ENCODE data around the gene RAD51B. TPM values are rescaled to one million over a fixed set of nuclear protein-coding genes. Genes with fewer than 3 reads are reported as not detected.

RAD51B gene
- total RNA-seq, 1 experiment from 2014 or later, result 8.5 TPM

DNA sequence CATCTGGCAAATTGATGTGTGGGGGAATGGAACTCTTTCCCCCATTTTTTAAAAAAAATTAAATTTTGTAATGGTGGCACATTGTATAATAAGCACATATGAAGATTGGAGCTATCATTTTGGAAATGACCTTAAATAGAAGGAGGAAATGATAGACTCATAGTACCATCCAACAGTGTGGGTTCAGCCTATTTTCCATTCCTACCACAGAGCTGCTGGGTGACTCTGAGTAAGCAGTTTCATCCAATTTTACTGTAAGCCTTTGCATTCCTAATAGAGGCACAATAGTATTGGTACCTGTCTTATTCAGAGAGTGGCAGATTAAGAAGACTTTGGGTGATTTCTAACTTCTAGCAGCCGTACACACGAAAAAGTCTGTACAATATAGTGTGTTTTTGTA, 304.5 kb downstream of the RAD51B start:
- ATAC-seq (no peak), DNase-seq (ENCODE audit: low read depth, low spot score) (no peak)
- TF ChIP-seq, protein P1, sequence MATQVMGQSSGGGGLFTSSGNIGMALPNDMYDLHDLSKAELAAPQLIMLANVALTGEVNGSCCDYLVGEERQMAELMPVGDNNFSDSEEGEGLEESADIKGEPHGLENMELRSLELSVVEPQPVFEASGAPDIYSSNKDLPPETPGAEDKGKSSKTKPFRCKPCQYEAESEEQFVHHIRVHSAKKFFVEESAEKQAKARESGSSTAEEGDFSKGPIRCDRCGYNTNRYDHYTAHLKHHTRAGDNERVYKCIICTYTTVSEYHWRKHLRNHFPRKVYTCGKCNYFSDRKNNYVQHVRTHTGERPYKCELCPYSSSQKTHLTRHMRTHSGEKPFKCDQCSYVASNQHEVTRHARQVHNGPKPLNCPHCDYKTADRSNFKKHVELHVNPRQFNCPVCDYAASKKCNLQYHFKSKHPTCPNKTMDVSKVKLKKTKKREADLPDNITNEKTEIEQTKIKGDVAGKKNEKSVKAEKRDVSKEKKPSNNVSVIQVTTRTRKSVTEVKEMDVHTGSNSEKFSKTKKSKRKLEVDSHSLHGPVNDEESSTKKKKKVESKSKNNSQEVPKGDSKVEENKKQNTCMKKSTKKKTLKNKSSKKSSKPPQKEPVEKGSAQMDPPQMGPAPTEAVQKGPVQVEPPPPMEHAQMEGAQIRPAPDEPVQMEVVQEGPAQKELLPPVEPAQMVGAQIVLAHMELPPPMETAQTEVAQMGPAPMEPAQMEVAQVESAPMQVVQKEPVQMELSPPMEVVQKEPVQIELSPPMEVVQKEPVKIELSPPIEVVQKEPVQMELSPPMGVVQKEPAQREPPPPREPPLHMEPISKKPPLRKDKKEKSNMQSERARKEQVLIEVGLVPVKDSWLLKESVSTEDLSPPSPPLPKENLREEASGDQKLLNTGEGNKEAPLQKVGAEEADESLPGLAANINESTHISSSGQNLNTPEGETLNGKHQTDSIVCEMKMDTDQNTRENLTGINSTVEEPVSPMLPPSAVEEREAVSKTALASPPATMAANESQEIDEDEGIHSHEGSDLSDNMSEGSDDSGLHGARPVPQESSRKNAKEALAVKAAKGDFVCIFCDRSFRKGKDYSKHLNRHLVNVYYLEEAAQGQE (IDR thresholded peaks at IDR 0.05; ENCODE audit: insufficient read depth in 1 of 2, low read depth in 2 of 2, low read length in 1 of 2), result no peak
- TF ChIP-seq TCF7L2 (IDR thresholded peaks at IDR 0.05; ENCODE audit: low read depth, low read length), result no peak
- no peak for TF ChIP-seq POLR2AphosphoS5 (IDR thresholded peaks at IDR 0.05; ENCODE audit: low read depth, low read length)
- TF ChIP-seq, protein P2, sequence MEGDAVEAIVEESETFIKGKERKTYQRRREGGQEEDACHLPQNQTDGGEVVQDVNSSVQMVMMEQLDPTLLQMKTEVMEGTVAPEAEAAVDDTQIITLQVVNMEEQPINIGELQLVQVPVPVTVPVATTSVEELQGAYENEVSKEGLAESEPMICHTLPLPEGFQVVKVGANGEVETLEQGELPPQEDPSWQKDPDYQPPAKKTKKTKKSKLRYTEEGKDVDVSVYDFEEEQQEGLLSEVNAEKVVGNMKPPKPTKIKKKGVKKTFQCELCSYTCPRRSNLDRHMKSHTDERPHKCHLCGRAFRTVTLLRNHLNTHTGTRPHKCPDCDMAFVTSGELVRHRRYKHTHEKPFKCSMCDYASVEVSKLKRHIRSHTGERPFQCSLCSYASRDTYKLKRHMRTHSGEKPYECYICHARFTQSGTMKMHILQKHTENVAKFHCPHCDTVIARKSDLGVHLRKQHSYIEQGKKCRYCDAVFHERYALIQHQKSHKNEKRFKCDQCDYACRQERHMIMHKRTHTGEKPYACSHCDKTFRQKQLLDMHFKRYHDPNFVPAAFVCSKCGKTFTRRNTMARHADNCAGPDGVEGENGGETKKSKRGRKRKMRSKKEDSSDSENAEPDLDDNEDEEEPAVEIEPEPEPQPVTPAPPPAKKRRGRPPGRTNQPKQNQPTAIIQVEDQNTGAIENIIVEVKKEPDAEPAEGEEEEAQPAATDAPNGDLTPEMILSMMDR (IDR thresholded peaks at IDR 0.05), result no peak
- no peak for TF ChIP-seq SIN3A (IDR thresholded peaks at IDR 0.05; ENCODE audit: borderline replicate concordance, insufficient read depth, low read depth, low read length)
- Histone ChIP-seq H3K36me3 (ENCODE audit: control insufficient read depth, insufficient read depth, low read length) (no peaks in the 10 kb centered on the region), H3K9me3 (ENCODE audit: control insufficient read depth, insufficient read depth, low read depth, low read length) (0 out of 2 replicates have a peak, but pooled peaks cover 3% of the 10 kb centered on the region), H3K27ac (ENCODE audit: low read length) (no peak overlapping the region), H3K4me1 (ENCODE audit: control insufficient read depth, insufficient read depth, low read length) (peaks cover 7% of the 10 kb centered on the region), H3K4me3 (ENCODE audit: low read depth in 2 of 2, low read length in 2 of 2) (no peak overlapping the region), H3K27me3 (ENCODE audit: control insufficient read depth, insufficient read depth, low read length) (no peaks in the 10 kb centered on the region)
- in situ Hi-C loops (cut with HindIII; ENCODE audit: low pct_unique_long_range_greater_than_20kb, low sequenced_read_pairs), result no loop called here
- BruUV-seq (replicated peaks), result no TSS peak
- intact Hi-C loops (cut with micrococcal nuclease; ENCODE audit: unreplicated experiment), result no loop called here
- CTCF ChIA-PET, result no interaction called here
- POLR2A ChIA-PET, result no interaction called here

DNA sequence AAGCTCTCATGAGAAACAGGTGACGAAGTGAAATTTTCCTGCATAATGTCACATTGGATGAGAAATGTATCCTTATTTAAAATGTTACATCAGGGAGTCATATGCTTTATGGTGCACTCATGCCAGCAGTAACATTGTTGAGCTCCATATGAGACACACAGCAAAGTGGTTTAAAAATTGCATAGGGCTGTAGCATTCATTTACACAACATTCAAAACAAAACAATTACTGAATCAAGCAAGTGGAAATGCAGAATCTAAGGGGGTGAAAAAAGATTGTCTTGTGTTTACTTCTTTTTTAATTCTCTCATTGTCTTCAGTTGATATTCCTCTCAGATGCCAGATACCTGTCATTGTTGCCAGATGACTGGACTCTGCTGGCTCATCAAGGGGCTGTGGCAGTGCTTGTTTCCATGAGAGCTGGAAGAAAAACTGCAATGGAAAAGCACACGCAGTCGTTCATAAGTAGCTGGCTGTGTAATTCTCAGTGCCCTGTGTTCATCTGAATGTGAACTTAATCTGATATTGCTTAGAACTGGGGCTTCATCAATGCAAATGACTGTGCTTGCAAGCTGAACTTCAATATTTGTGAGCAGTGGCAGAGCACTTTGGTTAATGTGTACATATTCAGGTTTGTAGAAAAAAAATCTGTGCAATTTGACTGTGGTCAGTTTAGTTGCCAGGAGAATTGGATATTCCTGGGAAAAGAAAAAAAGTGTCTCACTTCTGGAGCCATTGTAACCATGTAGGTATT, 305.6 kb downstream of the RAD51B start:
- Histone ChIP-seq H3K9me3 (ENCODE audit: control insufficient read depth, insufficient read depth, low read depth, low read length) (0 out of 2 replicates have a peak, but pooled peaks cover 3% of the 10 kb centered on the region), H3K4me3 (ENCODE audit: low read depth in 2 of 2, low read length in 2 of 2) (no peak overlapping the region), H3K4me1 (ENCODE audit: control insufficient read depth, insufficient read depth, low read length) (peaks cover 7% of the 10 kb centered on the region), H3K27me3 (ENCODE audit: control insufficient read depth, insufficient read depth, low read length) (no peaks in the 10 kb centered on the region), H3K36me3 (ENCODE audit: control insufficient read depth, insufficient read depth, low read length) (no peaks in the 10 kb centered on the region), H3K27ac (ENCODE audit: low read length) (peak overlapping the region; percentile 64; the same call in 1 of the 2 replicates)
- peak; percentile 73; the same call in 1 of the 2 replicates for ATAC-seq
- no TSS peak for BruUV-seq (replicated peaks)
- DNase-seq (ENCODE audit: low read depth, low spot score), result peak; percentile 72
- TF ChIP-seq SIN3A (IDR thresholded peaks at IDR 0.05; ENCODE audit: borderline replicate concordance, insufficient read depth, low read depth, low read length), result no peak
- TF ChIP-seq, protein P1 (IDR thresholded peaks at IDR 0.05; ENCODE audit: insufficient read depth in 1 of 2, low read depth in 2 of 2, low read length in 1 of 2), result no peak
- TF ChIP-seq POLR2AphosphoS5 (IDR thresholded peaks at IDR 0.05; ENCODE audit: low read depth, low read length), result no peak
- TF ChIP-seq, protein P2 (IDR thresholded peaks at IDR 0.05), result no peak
- no peak for TF ChIP-seq TCF7L2 (IDR thresholded peaks at IDR 0.05; ENCODE audit: low read depth, low read length)
- CTCF ChIA-PET, result no interaction called here
- in situ Hi-C loops (cut with HindIII; ENCODE audit: low pct_unique_long_range_greater_than_20kb, low sequenced_read_pairs), result no loop called here
- intact Hi-C loops (cut with micrococcal nuclease; ENCODE audit: unreplicated experiment), result no loop called here
- POLR2A ChIA-PET, result no interaction called here
